ENCODE measurements around the gene STK17A. TPM values are rescaled to one million over a fixed set of nuclear protein-coding genes. Genes with fewer than 3 reads are reported as not detected.

STK17A gene
- polyA plus RNA-seq, 1 of the 3 experiments (the other 2 are of a cell fraction), result 47.8 TPM

DNA sequence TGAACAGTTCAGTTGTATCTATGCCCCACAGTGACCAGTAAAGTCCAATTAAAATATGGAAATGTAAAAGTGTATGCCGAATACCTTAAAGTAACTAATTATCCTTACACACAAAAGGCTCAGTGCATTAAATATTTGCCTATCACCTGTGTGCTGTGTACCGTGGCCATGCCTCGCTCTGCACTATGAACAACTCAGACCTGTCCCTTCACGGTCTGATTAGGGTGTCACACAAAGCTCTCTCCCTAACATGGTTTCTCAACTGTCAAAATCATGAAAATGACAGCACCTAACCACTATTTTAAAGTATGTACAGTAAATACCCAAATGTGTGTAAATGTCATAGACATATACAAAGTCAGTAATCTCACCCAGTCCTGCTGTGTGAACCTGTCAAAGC is 43.1 kb downstream of the STK17A start:
- peaks cover 32% of the 10 kb centered on the region for H4K20me1 ChIP-seq (ENCODE audit: insufficient read depth)
- no peak overlapping the region for H3K9ac ChIP-seq
- no peaks in the 10 kb centered on the region for H3K9me2 ChIP-seq
- peaks cover 8 to 35% of the 10 kb centered on the region in 2 experiments; a peak in 3 of 4 replicates for H3K4me1 ChIP-seq (ENCODE audit: control insufficient read depth in 1 of 2, insufficient read depth in 2 of 2, low read depth in 1 of 2, low read length in 1 of 2)
- WGBS (ENCODE audit: low lambda C conversion rate), result 83% methylated on average over 4 of the region's 4 CpGs
- peak overlapping the region; percentile 47 to 59; a peak in 3 of 4 replicates for H3K27ac ChIP-seq (ENCODE audit: low read depth in 2 of 2, low read length in 1 of 2)
- no peak overlapping the region for H3K4me3 ChIP-seq (ENCODE audit: low read depth in 2 of 2, low read length in 1 of 2)
- DNase-seq, result no peak
- peak; percentile 32; the same call in 1 of the 2 replicates for TF ChIP-seq POLR2AphosphoS5 (IDR thresholded peaks at IDR 0.05; ENCODE audit: low read depth, low read length)
- no peak for TF ChIP-seq EZH2phosphoT487 (IDR thresholded peaks at IDR 0.05; ENCODE audit: borderline replicate concordance, low read depth)
- no peak for TF ChIP-seq GABPA (IDR thresholded peaks at IDR 0.05; ENCODE audit: low read depth)
- no peak for TF ChIP-seq SIN3A (IDR thresholded peaks at IDR 0.05; ENCODE audit: borderline replicate concordance, low read depth, low read length)
- H3K79me2 ChIP-seq (ENCODE audit: insufficient read depth), result peaks cover 98% of the 10 kb centered on the region
- no peak overlapping the region for H2AFZ ChIP-seq (ENCODE audit: low read depth)
- H3K36me3 ChIP-seq (replicated peaks in 1 of 2; ENCODE audit: control insufficient read depth in 1 of 2, insufficient read depth in 2 of 2, low read length in 1 of 2), result peaks cover 89 to 97% of the 10 kb centered on the region in 2 experiments
- H3F3A ChIP-seq (replicated peaks; ENCODE audit: insufficient read depth), result peaks cover 89% of the 10 kb centered on the region
- ChIA-PET POLR2A (no interaction called here), CTCF (interaction anchor here (3.7 kb wide), 1 partner anchor 44 kb away, joined by 24 read pairs; the partner anchor contains the start of gene STK17A)
- no peak overlapping the region for H3K4me2 ChIP-seq
- no peaks in the 10 kb centered on the region for H3K27me3 ChIP-seq (ENCODE audit: insufficient read depth)
- H3K9me3 ChIP-seq, result no peaks in the 10 kb centered on the region

DNA sequence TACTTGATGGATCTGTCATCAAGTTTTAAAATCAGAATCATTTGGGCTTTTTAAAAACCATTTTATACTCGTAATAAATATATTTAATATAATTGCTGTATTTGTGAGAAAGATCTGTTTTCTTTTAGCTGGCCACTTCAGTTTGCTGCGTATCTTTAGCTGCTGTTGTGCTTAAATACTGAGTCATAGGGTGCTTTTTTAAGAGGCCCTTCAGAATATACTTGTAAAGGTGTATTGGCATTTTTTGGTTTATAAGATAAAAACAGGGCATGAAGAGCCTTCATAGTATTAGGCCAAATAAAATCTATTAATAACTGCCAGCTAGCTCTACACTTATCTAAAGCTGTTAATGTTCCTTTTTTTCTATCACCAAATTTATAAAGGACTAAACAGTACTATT is 43.8 kb downstream of the STK17A start:
- Histone ChIP-seq H3K4me3 (ENCODE audit: low read depth in 2 of 2, low read length in 1 of 2) (no peak overlapping the region), H4K20me1 (ENCODE audit: insufficient read depth) (peaks cover 27% of the 10 kb centered on the region)

More for the DNA sequence above, 43.8 kb downstream of the STK17A start:
- ChIA-PET CTCF (interaction anchor here (3.7 kb wide), 1 partner anchor 44 kb away, joined by 24 read pairs; the partner anchor contains the start of gene STK17A), POLR2A (no interaction called here)
- no peak overlapping the region for H3K4me2 ChIP-seq
- peaks cover 98% of the 10 kb centered on the region for H3K79me2 ChIP-seq (ENCODE audit: insufficient read depth)
- no peak overlapping the region for H3K9ac ChIP-seq
- H3K9me2 ChIP-seq, result no peaks in the 10 kb centered on the region
- TF ChIP-seq NRF1 (IDR thresholded peaks at IDR 0.05; ENCODE audit: low read depth, low read length), result no peak
- no peak for TF ChIP-seq FOXM1 (IDR thresholded peaks at IDR 0.05; ENCODE audit: low read depth)
- TF ChIP-seq, protein P1, sequence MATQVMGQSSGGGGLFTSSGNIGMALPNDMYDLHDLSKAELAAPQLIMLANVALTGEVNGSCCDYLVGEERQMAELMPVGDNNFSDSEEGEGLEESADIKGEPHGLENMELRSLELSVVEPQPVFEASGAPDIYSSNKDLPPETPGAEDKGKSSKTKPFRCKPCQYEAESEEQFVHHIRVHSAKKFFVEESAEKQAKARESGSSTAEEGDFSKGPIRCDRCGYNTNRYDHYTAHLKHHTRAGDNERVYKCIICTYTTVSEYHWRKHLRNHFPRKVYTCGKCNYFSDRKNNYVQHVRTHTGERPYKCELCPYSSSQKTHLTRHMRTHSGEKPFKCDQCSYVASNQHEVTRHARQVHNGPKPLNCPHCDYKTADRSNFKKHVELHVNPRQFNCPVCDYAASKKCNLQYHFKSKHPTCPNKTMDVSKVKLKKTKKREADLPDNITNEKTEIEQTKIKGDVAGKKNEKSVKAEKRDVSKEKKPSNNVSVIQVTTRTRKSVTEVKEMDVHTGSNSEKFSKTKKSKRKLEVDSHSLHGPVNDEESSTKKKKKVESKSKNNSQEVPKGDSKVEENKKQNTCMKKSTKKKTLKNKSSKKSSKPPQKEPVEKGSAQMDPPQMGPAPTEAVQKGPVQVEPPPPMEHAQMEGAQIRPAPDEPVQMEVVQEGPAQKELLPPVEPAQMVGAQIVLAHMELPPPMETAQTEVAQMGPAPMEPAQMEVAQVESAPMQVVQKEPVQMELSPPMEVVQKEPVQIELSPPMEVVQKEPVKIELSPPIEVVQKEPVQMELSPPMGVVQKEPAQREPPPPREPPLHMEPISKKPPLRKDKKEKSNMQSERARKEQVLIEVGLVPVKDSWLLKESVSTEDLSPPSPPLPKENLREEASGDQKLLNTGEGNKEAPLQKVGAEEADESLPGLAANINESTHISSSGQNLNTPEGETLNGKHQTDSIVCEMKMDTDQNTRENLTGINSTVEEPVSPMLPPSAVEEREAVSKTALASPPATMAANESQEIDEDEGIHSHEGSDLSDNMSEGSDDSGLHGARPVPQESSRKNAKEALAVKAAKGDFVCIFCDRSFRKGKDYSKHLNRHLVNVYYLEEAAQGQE (IDR thresholded peaks at IDR 0.05; ENCODE audit: low read depth, low read length), result no peak
- no peak for TF ChIP-seq ELF1 (IDR thresholded peaks at IDR 0.05)
- no peak for TF ChIP-seq FOXJ3 (CRISPR knock-in tag; IDR thresholded peaks at IDR 0.05)
- TF ChIP-seq, protein P2, sequence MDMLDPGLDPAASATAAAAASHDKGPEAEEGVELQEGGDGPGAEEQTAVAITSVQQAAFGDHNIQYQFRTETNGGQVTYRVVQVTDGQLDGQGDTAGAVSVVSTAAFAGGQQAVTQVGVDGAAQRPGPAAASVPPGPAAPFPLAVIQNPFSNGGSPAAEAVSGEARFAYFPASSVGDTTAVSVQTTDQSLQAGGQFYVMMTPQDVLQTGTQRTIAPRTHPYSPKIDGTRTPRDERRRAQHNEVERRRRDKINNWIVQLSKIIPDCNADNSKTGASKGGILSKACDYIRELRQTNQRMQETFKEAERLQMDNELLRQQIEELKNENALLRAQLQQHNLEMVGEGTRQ (IDR thresholded peaks at IDR 0.05; ENCODE audit: borderline replicate concordance, low read depth, low read length), result no peak
- TF ChIP-seq TCF12 (IDR thresholded peaks at IDR 0.05), result no peak
- no peak for TF ChIP-seq POLR2AphosphoS5 (IDR thresholded peaks at IDR 0.05; ENCODE audit: low read depth, low read length)
- TF ChIP-seq FOSL2 (IDR thresholded peaks at IDR 0.05; ENCODE audit: borderline replicate concordance, low read depth), result no peak
- TF ChIP-seq RAD21 (IDR thresholded peaks at IDR 0.05; ENCODE audit: low read length), result no peak
- TF ChIP-seq, protein P3, sequence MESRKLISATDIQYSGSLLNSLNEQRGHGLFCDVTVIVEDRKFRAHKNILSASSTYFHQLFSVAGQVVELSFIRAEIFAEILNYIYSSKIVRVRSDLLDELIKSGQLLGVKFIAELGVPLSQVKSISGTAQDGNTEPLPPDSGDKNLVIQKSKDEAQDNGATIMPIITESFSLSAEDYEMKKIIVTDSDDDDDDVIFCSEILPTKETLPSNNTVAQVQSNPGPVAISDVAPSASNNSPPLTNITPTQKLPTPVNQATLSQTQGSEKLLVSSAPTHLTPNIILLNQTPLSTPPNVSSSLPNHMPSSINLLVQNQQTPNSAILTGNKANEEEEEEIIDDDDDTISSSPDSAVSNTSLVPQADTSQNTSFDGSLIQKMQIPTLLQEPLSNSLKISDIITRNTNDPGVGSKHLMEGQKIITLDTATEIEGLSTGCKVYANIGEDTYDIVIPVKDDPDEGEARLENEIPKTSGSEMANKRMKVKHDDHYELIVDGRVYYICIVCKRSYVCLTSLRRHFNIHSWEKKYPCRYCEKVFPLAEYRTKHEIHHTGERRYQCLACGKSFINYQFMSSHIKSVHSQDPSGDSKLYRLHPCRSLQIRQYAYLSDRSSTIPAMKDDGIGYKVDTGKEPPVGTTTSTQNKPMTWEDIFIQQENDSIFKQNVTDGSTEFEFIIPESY (IDR thresholded peaks at IDR 0.05; ENCODE audit: borderline replicate concordance, low read depth), result no peak
- no peak for TF ChIP-seq RCOR1 (IDR thresholded peaks at IDR 0.05; ENCODE audit: low read length)
- TF ChIP-seq, protein P4, sequence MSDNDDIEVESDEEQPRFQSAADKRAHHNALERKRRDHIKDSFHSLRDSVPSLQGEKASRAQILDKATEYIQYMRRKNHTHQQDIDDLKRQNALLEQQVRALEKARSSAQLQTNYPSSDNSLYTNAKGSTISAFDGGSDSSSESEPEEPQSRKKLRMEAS (IDR thresholded peaks at IDR 0.05; ENCODE audit: low read depth), result no peak
- TF ChIP-seq RXRA (IDR thresholded peaks at IDR 0.05; ENCODE audit: borderline replicate concordance, low read depth), result no peak
- no peak overlapping the region for H2AFZ ChIP-seq (ENCODE audit: low read depth)
- H3K36me3 ChIP-seq (replicated peaks in 1 of 2; ENCODE audit: control insufficient read depth in 1 of 2, insufficient read depth in 2 of 2, low read length in 1 of 2), result peaks cover 90 to 97% of the 10 kb centered on the region in 2 experiments
- peak overlapping the region; percentile 47 to 59; a peak in 3 of 4 replicates for H3K27ac ChIP-seq (ENCODE audit: low read depth in 2 of 2, low read length in 1 of 2)
- H3K27me3 ChIP-seq (ENCODE audit: insufficient read depth), result no peaks in the 10 kb centered on the region
- peaks cover 89% of the 10 kb centered on the region for H3F3A ChIP-seq (replicated peaks; ENCODE audit: insufficient read depth)
- peaks cover 8 to 28% of the 10 kb centered on the region in 2 experiments; a peak in 3 of 4 replicates for H3K4me1 ChIP-seq (ENCODE audit: control insufficient read depth in 1 of 2, insufficient read depth in 2 of 2, low read depth in 1 of 2, low read length in 1 of 2)
- 93% methylated on average over 2 of the region's 2 CpGs for WGBS (ENCODE audit: low lambda C conversion rate)
- no peaks in the 10 kb centered on the region for H3K9me3 ChIP-seq
- no peak for DNase-seq
